ENCODE results near the gene SH3BGRL3.

Gene SH3BGRL3

GRCh38 chr1:26252718-26253117 is 27.2 kb upstream of the SH3BGRL3 start:
- no peak overlapping the region for H3K27ac ChIP-seq
- DNase-seq (ENCODE audit: low spot score): no peak
- CTCF ChIA-PET: no interaction called here
- POLR2A ChIA-PET (ENCODE audit: low non-redundant PET): no interaction called here
- TF ChIP-seq CTCF (conservative IDR thresholded peaks at IDR 0.05; ENCODE audit: low read depth): no peak

- ChIA-PET POLR2A (ENCODE audit: low non-redundant PET) (no interaction called here), CTCF (no interaction called here)
- H3K27ac ChIP-seq: no peak overlapping the region
- no peak for TF ChIP-seq CTCF (conservative IDR thresholded peaks at IDR 0.05; ENCODE audit: low read depth)
- DNase-seq (ENCODE audit: low spot score): no peak
Observed at GRCh38 chr1:26254404-26254803, 25.5 kb upstream of the SH3BGRL3 start.

GRCh38 chr1:26257222-26257621 is 22.7 kb upstream of the SH3BGRL3 start:
- POLR2A ChIA-PET (ENCODE audit: low non-redundant PET): no interaction called here
- H3K27ac ChIP-seq: no peak overlapping the region
- CTCF ChIA-PET: interaction anchor here (0.6 kb wide), 1 partner anchor 65 kb away, joined by 3 read pairs; no protein-coding TSS in a partner anchor
- no peak for DNase-seq (ENCODE audit: low spot score)
- no peak for TF ChIP-seq CTCF (conservative IDR thresholded peaks at IDR 0.05; ENCODE audit: low read depth)

- DNase-seq (ENCODE audit: low spot score): no peak
- ChIA-PET POLR2A (ENCODE audit: low non-redundant PET) (no interaction called here), CTCF (interaction anchor here (0.7 to 0.8 kb wide), 2 partner anchors 9 to 148 kb away, joined by 3 read pairs; partner anchors contain the start of gene PDIK1L)
- H3K27ac ChIP-seq: no peak overlapping the region
- no peak for TF ChIP-seq CTCF (conservative IDR thresholded peaks at IDR 0.05; ENCODE audit: low read depth)
Observed at GRCh38 chr1:26259005-26259404, 20.9 kb upstream of the SH3BGRL3 start.

GRCh38 chr1:26259578-26259977 is 20.3 kb upstream of the SH3BGRL3 start:
- no peak for TF ChIP-seq CTCF (conservative IDR thresholded peaks at IDR 0.05; ENCODE audit: low read depth)
- H3K27ac ChIP-seq: no peak overlapping the region
- ChIA-PET POLR2A (ENCODE audit: low non-redundant PET) (no interaction called here), CTCF (no interaction called here)
- DNase-seq (ENCODE audit: low spot score): no peak

- CTCF ChIA-PET: interaction anchor here (0.6 to 1.2 kb wide), 2 partner anchors 7 to 59 kb away, joined by 3 read pairs; no protein-coding TSS in a partner anchor
- no peak for TF ChIP-seq CTCF (conservative IDR thresholded peaks at IDR 0.05; ENCODE audit: low read depth)
- H3K27ac ChIP-seq: no peak overlapping the region
- no peak for DNase-seq (ENCODE audit: low spot score)
- POLR2A ChIA-PET (ENCODE audit: low non-redundant PET): no interaction called here
Observed at GRCh38 chr1:26263212-26263611, 16.7 kb upstream of the SH3BGRL3 start.

- no peak overlapping the region for H3K27ac ChIP-seq
- CTCF ChIA-PET: interaction anchor here (0.6 to 0.7 kb wide), 2 partner anchors 9 to 617 kb away, joined by 3 to 4 read pairs; no protein-coding TSS in a partner anchor
- no peak for DNase-seq (ENCODE audit: low spot score)
- TF ChIP-seq CTCF (conservative IDR thresholded peaks at IDR 0.05; ENCODE audit: low read depth): no peak
- POLR2A ChIA-PET (ENCODE audit: low non-redundant PET): no interaction called here
Observed at GRCh38 chr1:26265405-26265804, 14.5 kb upstream of the SH3BGRL3 start.

Measured in RWPE1 (cell line).